Measurements from ENCODE around the gene HAND2.

GRCh38 chr4:173518425-173519102, 11.5 kb downstream of the HAND2 start:
- TF ChIP-seq CTCF (IDR thresholded peaks at IDR 0.05 in 4 of 5, conservative IDR thresholded peaks at IDR 0.05 in 1 of 5) (no peak), POLR2A (IDR thresholded peaks at IDR 0.05) (no peak)

Data from gastrocnemius medialis (tissue), 4 donors.